HepG2 (cell line): ENCODE measurements around the gene KCTD16. TPM values are rescaled to one million over a fixed set of nuclear protein-coding genes. Genes with fewer than 3 reads are reported as not detected.

Experiments
- ATAC-seq: fragments of 200-7000 bp; cut with Tn5 transposase; 3 replicates; pipeline ENCODE4 v1.9.1; 2020; ENCODE audit warnings: mild to moderate bottlenecking, moderate library complexity
- BruUV-seq: library from RNA; stranded (reverse); fragments of 400-500 nt; replicated peaks from 2 replicates; lab custom pipeline; 2021; lab: Mats Ljungman, UMichigan
- CTCF ChIA-PET: fragments of 300-600 bp; formaldehyde crosslinking; extraction: SDS; loops from one replicate; lab custom pipeline; 2021; ENCODE audit warnings: low total read pairs, inconsistent platforms, low intra/inter-chr PET ratio; lab: Yijun Ruan, JAX
- POLR2A ChIA-PET: fragments of 350-600 bp; sonication (Branson Sonifier 250); formaldehyde crosslinking; loops from one replicate; lab custom pipeline; 2020; ENCODE audit warnings: antibody characterized with exemption, inconsistent platforms; lab: Yijun Ruan, JAX
- DNase-seq: peaks from one replicate; pipeline ENCODE4 v3.0.0-alpha.2; 2015; ENCODE audit warnings: low spot score
- FAIRE-seq: peaks from 3 replicates; lab custom pipeline; 2011; peaks lifted over from hg19 to GRCh38; lab: Jason Lieb, UNC
- H2AFZ ChIP-seq: one replicate; pipeline ENCODE4 v1.6.1; 2011; ENCODE audit warnings: low read length, inconsistent platforms
- H3K27ac ChIP-seq: fragments of 300-600 bp; 3 replicates; pipeline ENCODE4 v1.8.0; 2011; ENCODE audit warnings: mixed run types, mild to moderate bottlenecking, mixed read lengths, low read length, inconsistent platforms; ENCODE audit not compliant: insufficient read depth; ENCODE audit errors: extremely low read length
- H3K27me3 ChIP-seq, 2 experiments: fragments of 200-600 bp in 1 of 2; 2 replicates in 1 of 2; 3 replicates in 1 of 2; pipeline versions ENCODE4 v1.6.0 to v1.8.0; 2011; ENCODE audit warnings: low read length in 2 of 2, mild to moderate bottlenecking in 2 of 2, moderate library complexity in 2 of 2, inconsistent platforms in 1 of 2; ENCODE audit not compliant: insufficient read depth in 2 of 2, control insufficient read depth in 1 of 2
- H3K36me3 ChIP-seq, 2 experiments: fragments of 200-600 bp in 1 of 2; replicated peaks in 1 of 2; 2 replicates in 1 of 2; 3 replicates in 1 of 2; pipeline versions ENCODE4 v1.5.1 to v1.8.0; 2011; ENCODE audit warnings: low read length in 2 of 2, inconsistent platforms in 1 of 2; ENCODE audit not compliant: insufficient read depth in 2 of 2, control insufficient read depth in 1 of 2
- H3K4me1 ChIP-seq: 2 replicates; pipeline ENCODE4 v1.5.1; 2012; ENCODE audit warnings: low read length, inconsistent platforms; ENCODE audit not compliant: insufficient read depth
- H3K4me2 ChIP-seq: 2 replicates; pipeline ENCODE4 v1.6.0; 2011; ENCODE audit warnings: low read depth, low read length, inconsistent platforms
- H3K4me3 ChIP-seq, 3 experiments: fragments of 200-600 bp in 1 of 3; sonication (generic), shearing (Covaris generic) in 1 of 3; replicated peaks in 1 of 3; 2 replicates each; pipeline ENCODE4 v1.5.1; 2011 to 2016; ENCODE audit warnings: low read length in 3 of 3, inconsistent platforms in 2 of 3, low read depth in 2 of 3, mild to moderate bottlenecking in 2 of 3, control low read depth in 1 of 3, mixed read lengths in 1 of 3; ENCODE audit not compliant: insufficient read depth in 1 of 3
- H3K79me2 ChIP-seq: one replicate; pipeline ENCODE4 v1.6.1; 2011; ENCODE audit warnings: low read length, inconsistent platforms; ENCODE audit not compliant: insufficient read depth
- H3K9ac ChIP-seq: 2 replicates; pipeline ENCODE4 v1.6.0; 2011; ENCODE audit warnings: mild to moderate bottlenecking, low read depth, low read length, inconsistent platforms; ENCODE audit not compliant: insufficient read depth
- H3K9me3 ChIP-seq: 2 replicates; pipeline ENCODE4 v1.5.1; 2012; ENCODE audit warnings: mild to moderate bottlenecking, low read length
- H4K20me1 ChIP-seq: 2 replicates; pipeline ENCODE4 v1.6.0; 2011; ENCODE audit warnings: inconsistent platforms, mild to moderate bottlenecking, low read length, moderate library complexity; ENCODE audit not compliant: insufficient read depth
- CC2D1A ChIP-seq: sonication (generic); formaldehyde crosslinking; IDR thresholded peaks from 2 replicates; pipeline ENCODE4 v1.8.1; 2023; ENCODE audit warnings: mild to moderate bottlenecking, missing genetic modification reagents
- EHMT2 ChIP-seq: fragments of 200-600 bp; sonication (generic); IDR thresholded peaks from 2 replicates; pipeline ENCODE4 v1.7.0; 2017; ENCODE audit warnings: antibody characterized with exemption, low read depth, low read length, borderline replicate concordance
- HNRNPL ChIP-seq: fragments of 200-400 bp; formaldehyde crosslinking; IDR thresholded peaks from 2 replicates; pipeline ENCODE4 v1.6.1; 2017; ENCODE audit warnings: mild to moderate bottlenecking, low read depth, low read length
- KMT2A ChIP-seq: sonication (generic); formaldehyde crosslinking; IDR thresholded peaks from 2 replicates; pipeline ENCODE4 v1.4.0; 2020; ENCODE audit warnings: missing genetic modification reagents
- PAX8 ChIP-seq: sonication (generic); formaldehyde crosslinking; IDR thresholded peaks from 2 replicates; pipeline ENCODE4 v1.8.0; 2022; ENCODE audit warnings: mild to moderate bottlenecking, missing genetic modification reagents, borderline replicate concordance
- PRMT3 ChIP-seq: sonication (generic); formaldehyde crosslinking; IDR thresholded peaks from 2 replicates; pipeline ENCODE4 v1.8.1; 2022; ENCODE audit warnings: low read depth, mild to moderate bottlenecking, moderate library complexity, missing genetic modification reagents, borderline replicate concordance
- SALL2 ChIP-seq: sonication (generic); formaldehyde crosslinking; IDR thresholded peaks from 2 replicates; pipeline ENCODE4 v1.8.1; 2023; ENCODE audit warnings: mild to moderate bottlenecking, missing genetic modification reagents, inconsistent platforms
- YEATS2 ChIP-seq: sonication (generic); formaldehyde crosslinking; IDR thresholded peaks from 2 replicates; pipeline ENCODE4 v1.4.0; 2020; ENCODE audit warnings: missing genetic modification reagents, borderline replicate concordance
- ZBTB38 ChIP-seq: sonication (generic); formaldehyde crosslinking; IDR thresholded peaks from 2 replicates; pipeline ENCODE4 v1.5.1; 2020; ENCODE audit warnings: mild to moderate bottlenecking, missing genetic modification reagents
- ZNF264 ChIP-seq: sonication (generic); formaldehyde crosslinking; IDR thresholded peaks from 2 replicates; pipeline ENCODE4 v1.4.0; 2020; ENCODE audit warnings: missing genetic modification reagents
- ZNF30 ChIP-seq: sonication (generic); formaldehyde crosslinking; IDR thresholded peaks from 2 replicates; pipeline ENCODE4 v1.5.0; 2020; ENCODE audit warnings: mild to moderate bottlenecking, missing genetic modification reagents
- ZNF660 ChIP-seq: sonication (generic); formaldehyde crosslinking; IDR thresholded peaks from 2 replicates; pipeline ENCODE4 v1.5.1; 2020; ENCODE audit warnings: mild to moderate bottlenecking, low read depth, missing genetic modification reagents, borderline replicate concordance
- WGBS: methylation state at CpG from one replicate; pipeline ENCODE4 v1.1.6; 2017; ENCODE audit warnings: low lambda C conversion rate; 5-methylcytosine and 5-hydroxymethylcytosine counted together
- in situ Hi-C: cut with HindIII; loops from 2 replicates; pipeline ENCODE4 v1.10.0; 2017; ENCODE audit warnings: low pct_unique_long_range_greater_than_20kb; ENCODE audit not compliant: extremely low pct_ligation_motif_present
- intact Hi-C: fragments of 100-400 bp; cut with micrococcal nuclease; formaldehyde crosslinking; loops from one replicate; pipeline ENCODE4 v1.10.0; 2022; ENCODE audit not compliant: unreplicated experiment
- polyA plus RNA-seq, 8 experiments: library from polyadenylated mRNA; depleted of rRNA in 3 of 8; stranded (reverse) in 7 of 8; unstranded in 1 of 8; fragments of >200 nt; fragmentation: Illumina TruSeq in 4 of 8; extraction: Trizol in 4 of 8; gene quantifications; 2 replicates each; pipeline versions ENCODE4 v1.2.1 to v1.2.3, GENCODE V29; 2011 to 2016; ENCODE audit warnings: low read depth in 4 of 8, missing spikeins in 1 of 8, mixed read lengths in 1 of 8; ENCODE audit not compliant: insufficient read depth in 1 of 8
- total RNA-seq, 5 experiments: library from RNA; depleted of rRNA; stranded (reverse); fragments of >200 nt; fragmentation: Illumina TruSeq; extraction: Trizol; gene quantifications; 2 replicates each; pipeline ENCODE4 v1.2.3, GENCODE V29; 2016; ENCODE audit warnings: low read depth in 1 of 5
- TF ChIP-seq, protein P1 (sequence below): sonication (generic); formaldehyde crosslinking; conservative IDR thresholded peaks from 2 replicates; pipeline ENCODE4 v1.8.0; 2022; ENCODE audit warnings: mild to moderate bottlenecking, moderate library complexity, missing genetic modification reagents

Gene KCTD16
- total and polyA plus RNA-seq, 2 of the 13 experiments (the other 11 are each of a cell fraction or from before 2014, with no cell fraction given) = 0.02 to 0.09 TPM

DNA sequence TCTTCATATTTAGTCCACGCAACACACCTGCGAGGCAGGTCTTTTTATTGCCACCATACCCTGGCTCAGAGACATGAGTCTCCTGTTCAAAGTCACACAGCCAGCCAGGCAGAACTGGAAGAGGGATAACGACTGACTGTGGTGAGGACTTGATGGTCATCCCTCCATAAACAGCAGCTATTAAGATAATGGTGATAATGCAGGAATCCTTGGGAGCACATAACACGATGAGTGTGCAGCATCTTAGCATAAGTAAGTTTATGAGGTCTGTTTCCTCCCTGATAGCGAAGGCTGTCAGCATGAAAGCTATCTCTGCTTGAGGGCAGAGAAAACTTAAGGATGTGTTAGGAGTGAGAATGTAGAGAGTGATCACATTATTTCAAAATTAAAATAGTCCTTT, 30.9 kb downstream of the KCTD16 start:
- POLR2A ChIA-PET = no interaction called here

DNA sequence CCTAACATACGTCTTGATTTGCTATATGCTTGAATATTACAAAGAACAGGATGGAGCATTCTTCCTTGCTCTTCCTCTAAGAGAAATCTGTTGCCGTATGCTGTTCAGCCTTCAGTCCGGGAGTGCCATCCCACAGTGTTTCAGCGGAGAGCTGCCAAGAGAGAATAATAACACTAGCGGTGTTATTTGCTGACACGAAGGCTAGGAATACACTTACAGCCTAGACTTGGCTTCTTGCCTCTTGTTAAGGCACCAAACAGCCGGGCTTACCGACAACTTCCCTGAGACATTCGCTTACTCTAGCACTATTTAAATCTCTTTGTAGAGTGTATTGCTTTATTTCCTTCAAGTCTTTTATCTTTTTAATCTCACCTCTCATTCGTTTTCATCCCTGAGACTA, 31.4 kb downstream of the KCTD16 start:
- CTCF ChIA-PET = no interaction called here
- BruUV-seq = no TSS peak
- WGBS = 2% methylated on average over 10 of the region's 10 CpGs
- no peak overlapping the region for H3K9ac ChIP-seq
- intact Hi-C loops = loop anchor here (2.0 to 10.0 kb wide), 3 partner anchors 1145 to 1933 kb away; no protein-coding TSS in a partner anchor
- no peak overlapping the region for H3K27ac ChIP-seq
- H3K9me3 ChIP-seq = no peaks in the 10 kb centered on the region
- H3K36me3 ChIP-seq = no peaks in the 10 kb centered on the region
- no peak overlapping the region for H2AFZ ChIP-seq
- H4K20me1 ChIP-seq = no peaks in the 10 kb centered on the region
- POLR2A ChIA-PET = no interaction called here
- TF ChIP-seq, protein P1, sequence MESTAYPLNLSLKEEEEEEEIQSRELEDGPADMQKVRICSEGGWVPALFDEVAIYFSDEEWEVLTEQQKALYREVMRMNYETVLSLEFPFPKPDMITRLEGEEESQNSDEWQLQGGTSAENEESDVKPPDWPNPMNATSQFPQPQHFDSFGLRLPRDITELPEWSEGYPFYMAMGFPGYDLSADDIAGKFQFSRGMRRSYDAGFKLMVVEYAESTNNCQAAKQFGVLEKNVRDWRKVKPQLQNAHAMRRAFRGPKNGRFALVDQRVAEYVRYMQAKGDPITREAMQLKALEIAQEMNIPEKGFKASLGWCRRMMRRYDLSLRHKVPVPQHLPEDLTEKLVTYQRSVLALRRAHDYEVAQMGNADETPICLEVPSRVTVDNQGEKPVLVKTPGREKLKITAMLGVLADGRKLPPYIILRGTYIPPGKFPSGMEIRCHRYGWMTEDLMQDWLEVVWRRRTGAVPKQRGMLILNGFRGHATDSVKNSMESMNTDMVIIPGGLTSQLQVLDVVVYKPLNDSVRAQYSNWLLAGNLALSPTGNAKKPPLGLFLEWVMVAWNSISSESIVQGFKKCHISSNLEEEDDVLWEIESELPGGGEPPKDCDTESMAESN (CRISPR knock-in tag) = no peak
- TF ChIP-seq EHMT2 (no peak), HNRNPL (no peak), YEATS2 (CRISPR knock-in tag) (no peak), ZNF660 (CRISPR knock-in tag) (no peak)
- ATAC-seq = no peak
- no peak overlapping the region for H3K4me2 ChIP-seq
- in situ Hi-C loops = loop anchor here (10.0 kb wide), 1 partner anchor 1033 kb away; no protein-coding TSS in a partner anchor
- H3K4me1 ChIP-seq = no peaks in the 10 kb centered on the region
- peaks cover 3 to 17% of the 10 kb centered on the region in 2 experiments; a peak in 4 of 5 replicates for H3K27me3 ChIP-seq
- no peak for DNase-seq
- no peak overlapping the region for H3K4me3 ChIP-seq
- H3K79me2 ChIP-seq = no peaks in the 10 kb centered on the region
- FAIRE-seq = no peak

More for the DNA sequence above, 30.9 kb downstream of the KCTD16 start:
- in situ Hi-C loops (loop anchor here (10.0 kb wide), 1 partner anchor 1033 kb away; no protein-coding TSS in a partner anchor), intact Hi-C loops (loop anchor here (5.0 to 10.0 kb wide), 2 partner anchors 1626 to 1933 kb away; no protein-coding TSS in a partner anchor)
- Histone ChIP-seq H3K4me2 (no peak overlapping the region), H3K79me2 (no peaks in the 10 kb centered on the region), H3K4me1 (no peaks in the 10 kb centered on the region), H2AFZ (no peak overlapping the region), H3K9me3 (no peaks in the 10 kb centered on the region), H3K36me3 (no peaks in the 10 kb centered on the region), H3K27me3 (peaks cover 3 to 13% of the 10 kb centered on the region in 2 experiments; a peak in 4 of 5 replicates), H3K9ac (no peak overlapping the region), H4K20me1 (no peaks in the 10 kb centered on the region), H3K27ac (no peak overlapping the region), H3K4me3 (no peak overlapping the region)
- TF ChIP-seq ZNF30 (CRISPR knock-in tag) = no peak
- no peak for TF ChIP-seq ZNF264 (CRISPR knock-in tag)
- no peak for TF ChIP-seq CC2D1A (CRISPR knock-in tag)
- no peak for TF ChIP-seq ZBTB38 (CRISPR knock-in tag)
- TF ChIP-seq SALL2 = no peak
- TF ChIP-seq PAX8 (CRISPR knock-in tag) = no peak
- no peak for TF ChIP-seq KMT2A (CRISPR knock-in tag)
- TF ChIP-seq PRMT3 = no peak
- ATAC-seq (no peak), DNase-seq (no peak), FAIRE-seq (no peak)
- WGBS = under 1% methylated on average over 5 of the region's 5 CpGs
- CTCF ChIA-PET = no interaction called here
- BruUV-seq = no TSS peak
